GM21737 (cell line): ENCODE measurements around the gene NUSAP1.
"Not testable (repeated sequence)": the region's sequence is repeated elsewhere in the genome, so short reads cannot be mapped to it uniquely, and the experiment has no call there.

Experiments
- ATAC-seq: cut with Tn5 transposase; IDR thresholded peaks from one replicate; pipeline ENCODE4 v1.9.1; 2021; ENCODE audit warnings: mild to moderate bottlenecking, moderate library complexity; ENCODE audit not compliant: unreplicated experiment

The NUSAP1 gene

DNA sequence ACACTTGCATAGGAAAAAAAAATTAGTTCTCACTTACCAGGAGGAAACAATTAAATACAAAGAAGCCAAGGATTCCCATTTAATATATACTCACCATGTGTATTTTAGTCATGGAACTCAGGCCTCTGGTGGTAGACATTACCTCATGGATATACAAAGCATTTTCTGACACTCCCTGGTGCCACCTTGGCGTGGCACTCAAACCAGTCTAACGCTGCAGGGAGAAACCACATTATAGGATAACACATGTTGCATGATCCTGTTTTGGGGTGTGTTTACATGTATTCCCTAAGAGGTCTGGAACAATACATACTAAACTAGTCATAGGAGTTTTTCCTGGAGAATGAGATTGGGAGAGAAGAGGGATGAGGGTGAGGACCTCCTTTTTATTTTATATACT, 78.3 kb downstream of the NUSAP1 start:
- no peak for ATAC-seq

DNA sequence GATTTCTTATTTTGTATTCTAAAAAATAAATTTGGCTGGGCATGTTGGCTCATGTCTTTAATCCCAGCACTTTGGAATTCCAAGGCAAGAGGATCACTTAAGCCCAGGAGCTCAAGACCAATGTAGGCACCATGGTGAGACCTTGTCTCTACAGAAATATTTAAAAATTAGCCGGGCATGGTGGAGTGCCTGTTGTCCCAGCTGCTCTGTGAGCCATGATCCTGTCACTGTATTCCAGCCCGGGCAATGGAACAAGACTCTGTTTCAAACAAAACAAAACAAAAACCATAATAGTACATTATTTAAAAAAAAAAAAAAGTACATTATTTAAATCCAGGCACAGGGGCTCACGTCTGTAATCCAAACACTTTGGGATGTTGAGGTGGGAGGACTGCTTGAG, 78.8 kb downstream of the NUSAP1 start:
- ATAC-seq: no peak

DNA sequence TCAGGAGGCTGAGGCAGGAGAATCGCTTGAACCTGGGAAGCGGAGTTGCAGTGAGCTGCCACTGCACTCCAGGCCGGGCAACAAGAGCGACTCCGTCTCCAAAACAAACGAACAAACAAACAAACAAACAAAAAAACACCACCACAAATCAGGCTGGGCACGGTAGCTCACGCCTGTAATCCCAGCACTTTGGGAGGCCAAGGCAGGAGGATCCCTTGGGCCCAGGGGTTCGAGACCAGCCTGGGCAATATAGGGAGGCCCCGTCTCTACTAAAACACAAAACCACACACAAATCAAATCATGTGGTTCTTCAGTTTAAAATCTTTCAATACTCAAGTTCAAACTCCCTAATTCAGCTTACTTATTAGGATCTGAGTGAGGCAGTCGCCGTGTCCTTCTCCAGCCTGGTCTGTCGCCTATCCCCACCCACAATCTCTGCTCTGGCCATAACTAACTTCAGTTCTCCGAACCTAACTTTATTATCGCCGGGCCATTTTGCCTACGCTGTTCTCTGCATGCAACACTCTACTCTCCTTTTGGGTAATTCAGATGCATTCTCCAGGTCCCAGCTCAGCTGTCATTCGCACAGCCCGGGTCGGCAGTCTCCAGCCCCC, 83.6 kb downstream of the NUSAP1 start:
- ATAC-seq: no peak

DNA sequence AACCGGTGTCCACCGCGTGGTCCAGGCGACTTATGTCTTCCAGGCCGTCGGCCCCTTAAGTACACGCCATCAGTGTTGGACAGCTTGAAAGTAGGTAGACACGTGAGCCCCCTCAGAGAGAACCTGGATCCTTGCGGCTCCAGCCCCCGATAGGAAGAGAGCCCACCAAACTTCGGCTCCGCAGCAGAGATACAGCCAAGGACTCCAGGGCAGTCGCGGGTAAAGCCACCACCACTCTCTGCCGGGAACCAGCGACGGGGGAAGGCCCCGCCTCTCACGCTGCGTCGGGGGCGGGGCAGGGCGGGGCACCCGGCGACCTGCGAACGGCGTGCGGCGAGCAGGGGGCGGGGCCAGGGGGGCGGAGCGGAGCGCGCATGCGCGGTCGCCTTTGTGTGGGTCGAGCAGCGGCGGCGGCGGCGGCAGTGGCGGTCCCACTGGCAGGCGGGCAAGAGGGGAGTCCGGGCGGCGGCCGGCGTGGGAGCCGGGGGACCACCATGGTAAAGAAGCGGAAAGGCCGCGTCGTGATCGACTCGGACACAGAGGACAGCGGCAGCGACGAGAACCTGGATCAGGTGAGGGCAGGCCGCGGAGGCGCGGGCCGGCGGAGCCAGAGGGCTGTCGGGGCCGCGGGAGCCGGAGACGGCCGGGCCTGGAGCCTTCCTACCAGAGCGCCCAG, 84.2 kb downstream of the NUSAP1 start, which contains the start of gene RTF1:
RTF1 (plus strand) TSS at position 354 of the 676 bp plus-strand sequence; CDS start at position 375, 21 bp downstream.
- peak; percentile 76 for ATAC-seq

DNA sequence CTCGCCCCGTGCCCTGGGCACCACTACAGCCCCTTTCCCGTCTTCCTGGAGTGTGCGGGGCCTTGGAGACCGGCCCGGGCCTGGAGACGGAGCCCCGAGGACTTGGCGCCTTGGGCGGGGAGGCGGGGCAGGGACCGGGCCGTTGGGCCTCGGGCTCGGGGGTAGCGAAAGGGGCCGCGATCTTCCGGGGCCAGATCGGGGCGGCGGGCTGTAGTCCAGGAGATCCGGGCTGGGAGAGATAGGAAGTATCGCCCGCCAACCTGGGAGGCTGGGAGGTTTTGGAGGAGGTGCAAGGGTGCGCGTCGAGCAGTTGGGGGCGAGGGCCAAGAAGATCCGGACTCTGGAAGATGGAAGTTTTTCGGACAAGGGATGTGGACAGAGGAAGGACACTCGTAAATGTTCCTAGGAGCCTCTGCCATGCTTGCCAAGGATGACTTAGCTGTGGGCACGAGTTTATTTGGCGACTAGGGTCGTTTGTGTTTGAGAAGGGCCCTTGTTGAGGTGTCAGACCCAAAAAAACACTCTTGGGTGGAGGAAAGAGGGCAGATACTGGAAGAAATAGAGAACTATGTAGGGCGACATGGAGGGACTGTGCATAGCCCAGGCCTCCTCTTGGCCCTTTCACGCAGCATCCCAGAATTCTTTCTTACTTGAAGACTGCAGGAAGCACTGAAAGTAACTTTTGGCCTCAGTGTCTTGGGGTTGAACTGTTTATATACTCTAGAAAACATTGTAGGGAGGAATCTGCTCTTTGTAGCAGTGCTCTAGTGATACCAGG, 84.9 kb downstream of the NUSAP1 start:
- peak; percentile 42 for ATAC-seq

DNA sequence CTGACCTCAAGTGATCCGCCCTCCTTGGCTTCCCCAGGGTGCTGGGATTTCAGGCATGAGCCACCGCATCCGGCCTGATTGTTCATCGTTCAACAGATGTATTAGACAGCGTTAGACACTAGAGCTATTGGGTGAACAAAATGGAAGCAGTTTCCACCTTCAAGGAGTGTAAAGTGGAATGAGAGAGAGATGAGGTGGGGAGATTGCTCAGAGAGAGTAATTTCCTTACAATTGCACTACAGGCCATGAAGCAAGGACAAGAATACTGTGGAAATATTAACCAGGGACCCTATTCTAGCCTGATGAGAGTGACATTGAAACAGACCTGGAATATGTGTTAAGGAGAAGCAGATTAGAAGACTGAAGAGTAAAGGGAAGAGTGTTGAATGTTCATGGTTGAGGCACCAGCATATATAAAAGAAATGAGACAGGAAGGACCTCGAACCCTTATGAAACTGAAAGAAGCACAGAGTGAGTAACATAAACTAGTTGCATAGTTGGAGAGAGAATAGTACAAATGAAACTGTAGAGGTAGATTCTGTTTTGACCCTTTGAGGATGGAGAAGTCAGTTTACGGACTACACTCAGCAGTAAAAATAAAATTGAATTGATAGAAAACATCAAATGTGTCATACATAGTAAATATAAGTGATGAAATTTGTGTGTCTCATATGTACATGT, 91.4 kb downstream of the NUSAP1 start:
- ATAC-seq: peak; percentile 66

DNA sequence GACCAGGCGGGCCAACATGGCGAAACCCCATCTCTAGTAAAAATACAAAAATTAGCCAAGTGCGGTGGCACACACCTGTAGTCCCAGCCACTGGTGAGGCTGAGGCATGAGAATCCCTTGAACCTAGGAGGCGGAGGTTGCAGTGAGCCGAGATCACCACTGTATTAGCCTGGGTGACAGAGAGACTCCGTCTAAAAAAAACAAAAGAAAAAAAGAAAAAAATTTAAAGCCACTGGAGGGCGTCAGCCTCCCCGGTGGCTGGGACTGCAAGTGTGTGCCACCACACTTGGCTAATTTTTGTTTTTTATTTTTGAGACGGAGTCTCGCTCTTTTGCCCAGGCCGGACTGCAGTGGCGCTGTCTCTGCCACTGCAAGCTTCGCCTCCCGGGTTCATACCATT, 92.1 kb downstream of the NUSAP1 start:
- ATAC-seq: no peak

DNA sequence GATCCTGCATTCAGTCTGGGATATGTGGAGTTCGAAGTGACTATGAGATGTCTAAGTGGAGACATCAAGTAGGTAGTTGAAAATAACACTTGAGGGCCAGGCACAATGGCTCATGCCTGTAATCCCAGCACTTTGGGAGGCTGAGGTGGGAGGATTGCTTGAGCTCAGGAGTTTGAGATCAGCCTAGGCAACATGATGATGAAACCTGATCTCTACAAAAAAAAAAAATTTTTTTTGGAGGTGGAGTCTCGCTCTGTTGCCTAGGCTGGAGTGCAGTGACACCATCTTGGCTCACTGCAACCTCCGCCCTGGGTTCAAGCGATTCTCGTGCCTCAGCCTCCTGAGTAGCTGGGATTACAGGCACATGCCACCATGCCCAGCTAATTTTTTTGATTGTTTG, 93.2 kb downstream of the NUSAP1 start:
- not testable (repeated sequence) for ATAC-seq

DNA sequence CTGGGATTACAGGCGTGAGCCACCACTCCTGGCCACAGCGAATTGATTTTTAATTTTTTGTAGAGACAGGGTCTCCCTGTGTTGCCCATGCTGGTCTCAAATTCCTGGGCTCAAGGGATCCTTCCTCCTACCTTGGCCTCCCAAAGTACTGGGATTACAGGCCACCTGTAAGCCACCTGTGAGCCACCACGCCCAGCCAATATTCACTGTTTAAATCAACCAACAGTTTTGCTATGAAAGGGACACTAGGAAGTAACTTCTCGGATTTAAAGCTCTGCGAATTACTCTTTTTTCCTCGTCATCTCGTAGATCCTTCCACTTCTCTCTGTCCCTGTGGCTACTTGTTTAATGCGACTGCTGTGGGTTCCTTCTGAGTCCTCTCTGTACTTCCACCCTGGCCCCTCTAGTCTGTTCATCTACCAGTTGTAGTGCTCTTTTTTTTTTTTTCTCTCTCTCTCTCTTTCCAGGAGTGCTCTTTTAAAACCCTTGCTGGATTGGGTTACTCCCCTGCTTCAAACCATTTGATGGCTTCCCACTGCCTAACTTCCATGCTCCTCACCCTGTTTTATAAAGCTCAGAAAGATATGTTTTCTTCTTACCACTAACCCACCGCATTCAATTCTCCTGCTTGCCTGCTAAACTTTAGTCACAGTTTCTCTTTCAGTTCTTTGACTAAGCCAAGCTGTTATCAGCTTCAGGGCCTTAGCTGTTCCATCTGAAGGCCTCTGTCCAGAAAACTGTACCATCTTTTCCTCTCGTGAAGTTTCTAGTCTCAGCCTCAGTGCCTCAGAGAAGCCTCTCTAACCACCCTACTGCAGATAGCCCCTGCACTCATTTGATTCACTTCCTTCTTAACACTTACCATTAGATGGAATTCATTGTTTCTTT, 96.6 kb downstream of the NUSAP1 start:
- ATAC-seq: peak; percentile 65
